ENCODE results near the gene HIBCH.

HIBCH gene

DNA sequence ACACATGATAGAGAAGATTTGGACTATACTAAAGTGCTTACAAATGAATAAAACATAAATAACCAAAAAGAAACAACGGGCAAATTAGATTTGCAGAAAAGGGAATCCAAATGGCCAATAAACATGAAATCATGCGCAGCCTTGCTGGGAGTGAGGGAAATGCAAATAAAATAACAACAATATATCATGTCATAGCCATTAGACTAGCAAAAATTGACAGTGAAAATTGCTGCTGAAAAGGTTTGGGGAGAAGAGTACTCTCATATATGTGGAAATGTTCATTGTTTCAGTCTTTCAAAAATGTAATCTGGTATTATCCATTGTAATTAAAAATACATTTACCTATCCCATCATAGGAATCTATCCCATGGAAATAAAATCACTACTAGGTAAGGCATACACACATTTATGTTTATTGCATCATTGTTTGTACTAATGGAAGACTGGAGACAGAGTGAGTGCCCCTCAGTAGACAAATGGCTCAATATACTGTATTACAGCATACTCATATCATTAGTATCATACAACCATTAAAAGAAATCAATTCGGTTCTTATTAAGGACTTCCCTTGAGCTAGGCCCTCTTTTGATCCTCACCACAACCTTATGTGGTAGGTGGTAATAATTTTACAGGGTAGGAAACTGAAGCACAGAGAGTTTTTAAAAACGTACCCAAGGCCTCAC is 163.0 kb downstream of the HIBCH start:
- no peak for DNase-seq (ENCODE audit: low spot score)

Measured in activated CD4-positive, alpha-beta T cell treated with anti-CD3 and anti-CD28 coated beads, Interleukin-2, Interleukin-4, amounts not matched to agents 100 ng/mL and 50 ng/mL, durations not matched to agents 16 hours and 8 hours (primary cell).